ENCODE measurements around the gene CD302.

DNA sequence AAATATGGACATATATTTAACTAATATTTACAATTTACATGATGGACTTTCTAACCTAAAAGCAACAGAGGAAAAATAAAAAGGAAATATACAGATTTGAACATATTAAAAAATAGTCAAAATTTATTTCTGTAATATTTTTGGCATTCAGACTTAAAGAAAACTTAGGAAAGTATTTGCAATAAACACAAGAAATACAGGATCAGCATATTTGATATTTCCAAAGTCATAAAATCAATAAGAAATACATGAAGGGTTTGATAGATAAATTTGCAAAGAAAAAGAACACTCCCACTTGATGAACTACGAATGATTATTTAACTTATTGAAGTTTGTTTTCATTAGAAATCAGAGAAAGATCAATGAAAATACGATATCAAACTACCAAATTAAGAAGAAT, 48.6 kb upstream of the CD302 start:
- TF ChIP-seq POLR2A (IDR thresholded peaks at IDR 0.05; ENCODE audit: control extremely low read depth in 1 of 2, low read depth in 2 of 2, low read length in 2 of 2): no peak
- TF ChIP-seq PHF8 (conservative IDR thresholded peaks at IDR 0.05; ENCODE audit: low read depth, low read length): no peak
- no peak for TF ChIP-seq MAFK (IDR thresholded peaks at IDR 0.05; ENCODE audit: low read depth, low read length)
- no peak for TF ChIP-seq CTCF (IDR thresholded peaks at IDR 0.05; ENCODE audit: control extremely low read depth in 1 of 3, insufficient read depth in 1 of 3, low read depth in 1 of 3, low read length in 3 of 3)
- TF ChIP-seq SIN3A (conservative IDR thresholded peaks at IDR 0.05 in 1 of 2, IDR thresholded peaks at IDR 0.05 in 1 of 2; ENCODE audit: low read depth in 1 of 2, low read length in 2 of 2): no peak
- TF ChIP-seq RFX5 (IDR thresholded peaks at IDR 0.05; ENCODE audit: borderline replicate concordance, low read depth, low read length): no peak
- TF ChIP-seq ATF2 (IDR thresholded peaks at IDR 0.05; ENCODE audit: low read length): no peak
- TF ChIP-seq POLR2AphosphoS5 (IDR thresholded peaks at IDR 0.05; ENCODE audit: low read depth, low read length): no peak
